COR-L47 (cell line): ENCODE measurements around the gene ENKD1.

ENCODE experiments used
- DNase-seq: peaks from one replicate; lab custom pipeline; 2025; lab: John Stamatoyannopoulos, UW

ENKD1 gene

DNA sequence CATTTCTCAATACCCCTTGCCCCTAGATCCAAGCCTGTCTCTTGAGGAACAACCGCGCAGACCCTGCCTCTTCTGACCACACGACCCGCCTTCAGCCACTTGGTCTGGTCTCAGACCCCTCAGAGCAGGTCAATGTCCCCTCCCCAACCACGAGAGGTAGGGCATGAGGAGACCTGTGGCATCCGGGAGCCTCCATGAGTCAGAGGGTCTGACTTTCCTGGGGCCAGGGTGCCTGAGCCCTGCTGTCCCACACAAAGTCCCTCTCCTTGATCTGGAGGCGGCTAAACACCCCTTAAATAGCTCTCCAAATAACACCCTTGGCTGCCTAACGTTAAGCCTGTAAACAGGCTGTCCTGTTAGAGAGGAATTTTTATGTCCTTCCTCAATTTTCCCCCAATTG, 16.5 kb downstream of the ENKD1 start:
- DNase-seq = no peak

DNA sequence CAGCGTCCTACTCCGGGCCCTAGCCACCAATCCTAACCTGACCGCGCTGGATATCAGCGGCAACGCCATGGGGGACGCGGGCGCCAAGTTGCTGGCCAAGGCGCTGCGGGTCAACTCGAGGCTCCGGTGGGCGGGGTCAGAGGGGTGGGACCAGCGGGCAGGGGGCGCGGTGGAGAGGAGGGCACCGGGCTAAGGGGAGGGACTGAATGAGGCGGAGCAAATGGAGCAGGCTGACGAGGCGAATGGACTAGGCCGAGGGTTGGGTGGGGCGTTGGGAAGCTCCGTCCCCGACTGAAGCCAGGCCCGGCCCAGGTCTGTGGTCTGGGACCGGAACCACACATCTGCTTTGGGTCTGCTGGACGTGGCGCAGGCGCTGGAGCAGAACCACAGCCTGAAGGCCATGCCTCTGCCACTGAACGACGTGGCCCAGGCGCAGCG, 17.0 kb downstream of the ENKD1 start:
- no peak for DNase-seq

GRCh38 chr16:67648764-67649407, 17.7 kb downstream of the ENKD1 start:
- DNase-seq = no peak

DNA sequence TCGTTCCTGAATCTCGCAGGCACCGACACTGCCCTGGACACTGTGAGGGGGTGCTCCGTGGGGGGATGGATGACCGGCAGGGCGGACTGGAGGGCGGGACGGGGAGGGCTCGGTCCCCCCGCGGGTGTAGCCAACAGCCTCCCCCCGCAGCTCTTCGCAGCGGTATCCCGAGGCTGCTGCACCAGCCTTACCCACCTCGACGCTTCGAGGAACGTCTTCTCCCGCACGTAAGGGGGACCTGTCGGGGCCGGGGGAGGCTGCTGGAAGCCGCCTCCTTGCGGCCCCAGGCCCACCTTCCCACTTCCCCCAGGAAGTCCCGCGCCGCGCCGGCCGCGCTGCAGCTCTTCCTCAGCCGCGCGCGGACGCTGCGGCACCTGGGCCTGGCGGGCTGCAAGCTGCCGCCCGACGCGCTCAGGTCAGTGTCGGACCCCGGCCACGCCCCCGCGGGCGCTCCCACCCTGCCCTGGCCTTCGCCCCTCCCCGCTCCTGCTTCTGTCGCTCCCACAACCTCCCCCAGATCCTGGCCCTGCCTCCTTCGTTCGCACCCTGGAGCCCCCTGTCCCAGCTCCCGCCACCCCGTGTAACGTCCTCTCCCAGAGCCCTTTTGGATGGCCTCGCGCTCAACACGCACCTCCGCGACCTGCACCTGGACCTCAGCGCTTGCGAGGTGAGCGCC, 18.3 kb downstream of the ENKD1 start:
- no peak for DNase-seq

- DNase-seq = no peak
Measured at GRCh38 chr16:67647681-67648080, 18.9 kb downstream of the ENKD1 start.

DNA sequence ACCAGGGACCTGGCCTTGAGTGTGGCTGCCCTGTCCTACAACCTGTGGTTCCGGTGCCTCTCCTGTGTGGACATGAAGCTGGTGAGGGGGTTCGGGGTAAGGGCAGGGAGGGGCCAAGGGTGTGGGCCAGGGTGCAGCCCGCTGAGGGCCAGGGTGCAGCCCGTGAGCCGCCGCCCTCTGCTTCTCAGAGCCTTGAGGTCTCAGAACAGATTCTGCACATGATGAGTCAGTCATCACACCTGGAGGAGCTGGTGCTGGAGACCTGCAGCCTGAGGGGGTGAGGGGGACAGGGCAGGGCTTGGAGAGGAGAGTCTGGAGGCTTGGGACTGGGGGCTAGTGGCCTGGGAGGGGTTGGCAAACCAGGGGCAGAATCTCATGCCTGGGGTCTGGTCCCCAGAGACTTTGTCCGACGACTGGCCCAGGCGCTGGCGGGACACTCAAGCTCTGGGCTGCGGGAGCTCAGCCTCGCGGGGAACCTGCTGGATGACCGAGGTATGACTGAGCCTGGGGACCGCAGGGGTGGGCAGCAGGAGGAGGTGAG, 19.4 kb downstream of the ENKD1 start:
- no peak for DNase-seq

- no peak for DNase-seq
Measured at GRCh38 chr16:67645397-67646121, 21.0 kb downstream of the ENKD1 start.

- DNase-seq = no peak
Measured at GRCh38 chr16:67644038-67644437, 22.5 kb downstream of the ENKD1 start.

GRCh38 chr16:67641779-67642708, 24.5 kb downstream of the ENKD1 start:
- no peak for DNase-seq

GRCh38 chr16:67637625-67638024, 28.9 kb downstream of the ENKD1 start:
- no peak for DNase-seq

DNA sequence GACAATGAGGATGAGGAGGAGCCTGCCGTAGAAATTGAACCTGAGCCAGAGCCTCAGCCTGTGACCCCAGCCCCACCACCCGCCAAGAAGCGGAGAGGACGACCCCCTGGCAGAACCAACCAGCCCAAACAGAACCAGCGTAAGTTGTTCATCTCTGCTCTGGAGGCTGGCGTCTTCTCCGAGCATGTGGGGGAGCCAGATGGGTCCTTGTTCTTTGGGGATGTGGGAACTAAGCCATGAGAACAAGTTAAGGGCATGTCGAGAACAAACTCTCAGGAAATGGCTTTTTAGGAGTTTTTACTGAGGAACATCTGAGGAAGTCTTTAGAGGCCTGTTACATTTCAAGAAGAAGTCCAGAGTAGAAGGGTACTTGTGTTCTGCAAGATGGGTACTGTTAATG, 29.8 kb downstream of the ENKD1 start:
- DNase-seq = no peak

DNA sequence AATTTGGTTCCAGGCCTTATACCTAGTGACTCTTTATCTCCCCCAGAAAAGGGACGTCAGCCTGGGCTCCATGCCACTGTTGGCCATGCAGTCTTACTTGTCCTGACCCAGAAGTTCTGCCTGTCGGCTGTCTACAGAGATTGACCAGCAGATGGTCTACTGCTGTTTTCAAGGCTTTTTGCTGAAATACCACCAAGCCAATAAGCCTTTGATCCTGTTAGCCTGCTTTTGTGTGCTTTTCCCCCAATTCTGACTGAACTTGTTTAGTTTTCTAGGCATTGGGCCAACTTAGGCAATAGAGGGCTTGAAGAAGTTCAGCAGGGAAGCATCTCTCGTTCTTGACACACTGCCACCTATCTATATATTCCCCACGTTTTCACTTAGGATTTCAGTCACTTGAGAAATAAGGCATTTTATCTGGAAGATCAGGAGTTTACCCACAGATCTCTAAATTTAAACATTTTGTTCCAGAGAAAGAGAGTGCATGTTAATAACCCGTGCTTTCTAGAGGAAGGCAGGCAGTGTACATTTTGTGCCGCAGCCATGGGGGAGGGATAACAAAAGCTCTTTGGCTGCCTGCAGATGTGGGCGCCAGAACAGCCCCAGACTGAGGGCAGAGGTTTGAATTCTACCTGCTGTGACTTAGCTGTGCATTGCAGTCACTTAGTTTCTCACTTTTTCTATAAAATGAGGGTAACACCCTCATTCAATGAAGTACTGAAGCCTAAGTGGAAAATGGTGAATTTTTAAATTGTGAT, 34.0 kb downstream of the ENKD1 start:
- DNase-seq = no peak

DNA sequence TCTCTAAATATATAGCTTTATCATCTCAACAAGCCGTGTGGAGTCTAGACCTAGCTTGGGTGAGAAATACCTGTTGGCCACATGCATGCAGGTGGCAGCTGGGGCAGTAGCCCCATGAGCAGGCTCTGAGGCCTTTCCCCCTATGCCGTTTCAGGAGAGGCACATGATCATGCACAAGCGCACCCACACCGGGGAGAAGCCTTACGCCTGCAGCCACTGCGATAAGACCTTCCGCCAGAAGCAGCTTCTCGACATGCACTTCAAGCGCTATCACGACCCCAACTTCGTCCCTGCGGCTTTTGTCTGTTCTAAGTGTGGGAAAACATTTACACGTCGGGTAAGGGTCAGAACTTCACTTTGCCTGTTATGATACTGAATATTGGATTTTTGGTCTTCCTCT, 38.3 kb downstream of the ENKD1 start:
- no peak for DNase-seq

GRCh38 chr16:67613808-67614207, 52.7 kb downstream of the ENKD1 start:
- no peak for DNase-seq
